Kidney (tissue), 14 donors: ENCODE measurements around the gene PDE8A. TPM values are rescaled to one million over a fixed set of nuclear protein-coding genes. Genes with fewer than 3 reads are reported as not detected.

Experiments used
- DNase-seq, 5 donors: peaks; one replicate each; pipeline ENCODE4 v3.0.0-alpha.2; 2013 to 2020
- FAIRE-seq: peaks from 2 replicates; lab custom pipeline; 2012; peaks lifted over from hg19 to GRCh38; lab: Jason Lieb, UNC
- H3K27ac ChIP-seq, 2 donors: one replicate each; pipeline ENCODE4 v1.7.0; 2013; ENCODE audit warnings: low read depth in 2 of 2, low read length in 2 of 2, inconsistent platforms in 1 of 2
- H3K27me3 ChIP-seq: one replicate; pipeline ENCODE4 v1.7.1; 2013; ENCODE audit warnings: low read length, inconsistent platforms; ENCODE audit not compliant: control insufficient read depth, insufficient read depth
- H3K36me3 ChIP-seq, 3 donors: one replicate each; pipeline versions ENCODE4 v1.7.0 to v1.7.1; 2013; ENCODE audit warnings: low read length in 3 of 3, control low read depth in 1 of 3, inconsistent platforms in 1 of 3; ENCODE audit not compliant: insufficient read depth in 3 of 3, control insufficient read depth in 2 of 3
- H3K4me1 ChIP-seq, 3 donors: one replicate each; pipeline versions ENCODE4 v1.7.0 to v1.7.1; 2013; ENCODE audit warnings: low read length in 3 of 3, inconsistent platforms in 1 of 3, low read depth in 1 of 3; ENCODE audit not compliant: control insufficient read depth in 2 of 3, insufficient read depth in 2 of 3
- H3K4me3 ChIP-seq, 3 donors: one replicate each; pipeline versions ENCODE4 v1.7.0 to v1.8.1; 2013; ENCODE audit warnings: low read length in 3 of 3, control low read depth in 1 of 3, inconsistent platforms in 1 of 3
- H3K9ac ChIP-seq, 3 donors: one replicate each; pipeline versions ENCODE4 v1.7.0 to v1.7.1; 2013; ENCODE audit warnings: low read length in 3 of 3, control low read depth in 1 of 3, inconsistent platforms in 1 of 3
- H3K9me3 ChIP-seq, 3 donors: one replicate each; pipeline versions ENCODE4 v1.7.0 to v1.7.1; 2013; ENCODE audit warnings: low read length in 3 of 3, control low read depth in 1 of 3, inconsistent platforms in 1 of 3; ENCODE audit not compliant: control insufficient read depth in 2 of 3, insufficient read depth in 1 of 3
- intact Hi-C: fragments of 100-400 bp; cut with DNase I; formaldehyde crosslinking; loops from one replicate; pipeline ENCODE4 v1.11.1; 2022
- polyA plus RNA-seq: library from polyadenylated mRNA; stranded (reverse); fragments of 350-450 nt; fragmentation: Illumina TruSeq; extraction: RNeasy Lipid Tissue Mini Kit (QIAGEN cat#74804); gene quantifications from one replicate; pipeline ENCODE4 v1.2.3, GENCODE V29; 2014; ENCODE audit warnings: low read depth, low replicate concordance; ENCODE audit not compliant: insufficient read depth
- total RNA-seq: library from RNA; stranded (reverse); fragmentation: NEBNext Ultra II Directional; extraction: Animal tissue kit (Norgen Biotek cat#: 25700); gene quantifications from one replicate; pipeline ENCODE4 v1.2.1, GENCODE V29; 2021
- TF ChIP-seq, protein P1 (sequence below): IDR thresholded peaks from 3 replicates; pipeline ENCODE4 v1.5.1; 2012; ENCODE audit warnings: mild to moderate bottlenecking, moderate library complexity, borderline replicate concordance; ENCODE audit not compliant: insufficient read depth; ENCODE audit errors: extremely low read depth
- donor health status: control.
- donor health status: control.
- donor health status: control.
- donor health status: control.
- donor health status: control.
- donor health status: DM: yes; HTN: yes; CAD: no.
- donor health status: Normal renal cell carcinoma (clear cell type).

The PDE8A gene
- total and polyA plus RNA-seq, 2 donors from 2014 or later, result 20.3 to 37.5 TPM

DNA sequence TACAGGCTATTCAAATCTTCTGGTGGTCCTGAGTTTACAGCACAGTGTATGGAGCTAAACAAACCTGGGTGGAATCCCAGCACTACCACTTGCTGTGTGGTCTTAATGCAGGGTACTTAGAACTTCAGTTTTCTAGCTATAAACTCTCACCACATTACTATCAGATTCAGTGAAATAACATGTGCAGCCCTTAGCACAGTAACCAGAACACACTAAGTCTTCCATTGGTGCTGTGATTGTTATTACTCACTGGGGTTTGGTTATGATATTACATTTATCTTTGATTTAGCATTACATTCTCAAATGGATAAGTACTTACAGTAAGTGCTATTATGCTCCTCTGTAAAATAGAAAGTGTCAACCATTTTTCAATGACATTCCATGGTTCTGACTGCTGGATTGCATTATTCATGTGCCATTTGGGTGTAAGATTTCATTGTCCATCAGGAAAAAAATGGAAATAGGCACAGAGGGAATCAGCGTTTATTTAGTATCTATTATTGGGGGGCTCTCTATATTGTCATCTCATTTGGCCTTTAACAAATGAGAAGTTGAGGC lies 81.9 kb downstream of the PDE8A start:
- no peak overlapping the region for H3K27ac ChIP-seq
- intact Hi-C loops, result no loop called here
- TF ChIP-seq, protein P1, sequence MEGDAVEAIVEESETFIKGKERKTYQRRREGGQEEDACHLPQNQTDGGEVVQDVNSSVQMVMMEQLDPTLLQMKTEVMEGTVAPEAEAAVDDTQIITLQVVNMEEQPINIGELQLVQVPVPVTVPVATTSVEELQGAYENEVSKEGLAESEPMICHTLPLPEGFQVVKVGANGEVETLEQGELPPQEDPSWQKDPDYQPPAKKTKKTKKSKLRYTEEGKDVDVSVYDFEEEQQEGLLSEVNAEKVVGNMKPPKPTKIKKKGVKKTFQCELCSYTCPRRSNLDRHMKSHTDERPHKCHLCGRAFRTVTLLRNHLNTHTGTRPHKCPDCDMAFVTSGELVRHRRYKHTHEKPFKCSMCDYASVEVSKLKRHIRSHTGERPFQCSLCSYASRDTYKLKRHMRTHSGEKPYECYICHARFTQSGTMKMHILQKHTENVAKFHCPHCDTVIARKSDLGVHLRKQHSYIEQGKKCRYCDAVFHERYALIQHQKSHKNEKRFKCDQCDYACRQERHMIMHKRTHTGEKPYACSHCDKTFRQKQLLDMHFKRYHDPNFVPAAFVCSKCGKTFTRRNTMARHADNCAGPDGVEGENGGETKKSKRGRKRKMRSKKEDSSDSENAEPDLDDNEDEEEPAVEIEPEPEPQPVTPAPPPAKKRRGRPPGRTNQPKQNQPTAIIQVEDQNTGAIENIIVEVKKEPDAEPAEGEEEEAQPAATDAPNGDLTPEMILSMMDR, result no peak
- peaks cover 0 to 4% (median 0%) of the 10 kb centered on the region in 3 donors for H3K36me3 ChIP-seq
- no peaks in the 10 kb centered on the region for H3K27me3 ChIP-seq
- no peak for DNase-seq
- H3K9me3 ChIP-seq, result no peaks in the 10 kb centered on the region
- H3K4me1 ChIP-seq, result no peaks in the 10 kb centered on the region
- FAIRE-seq, result no peak
- no peak overlapping the region for H3K9ac ChIP-seq
- no peak overlapping the region for H3K4me3 ChIP-seq

DNA sequence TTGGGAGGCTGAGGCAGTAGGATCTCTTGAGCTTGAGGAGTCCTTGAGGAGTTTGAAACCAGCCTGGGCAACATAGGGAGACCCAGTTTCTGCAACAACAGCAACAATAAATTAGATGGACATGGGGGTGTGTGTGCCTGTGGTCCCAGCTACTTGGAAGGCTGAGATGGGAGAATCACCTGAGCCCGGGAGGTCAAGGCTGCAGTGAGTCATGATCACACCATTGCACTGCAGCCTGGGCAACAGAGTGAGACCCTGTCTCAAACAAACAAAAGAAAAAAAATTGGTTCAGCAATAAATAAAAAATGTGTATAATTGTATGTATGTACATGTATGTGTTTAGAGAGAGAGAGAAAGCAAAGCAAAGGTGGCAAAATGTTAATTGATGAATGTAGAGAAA lies 83.1 kb downstream of the PDE8A start:
- Histone ChIP-seq H3K4me1 (no peaks in the 10 kb centered on the region), H3K9ac (no peak overlapping the region), H3K36me3 (peaks cover 0 to 9% (median 6%) of the 10 kb centered on the region in 3 donors), H3K9me3 (no peaks in the 10 kb centered on the region), H3K4me3 (no peak overlapping the region), H3K27ac (no peak overlapping the region), H3K27me3 (no peaks in the 10 kb centered on the region)
- TF ChIP-seq, protein P1, result no peak
- intact Hi-C loops, result no loop called here
- DNase-seq (no peak), FAIRE-seq (no peak)

DNA sequence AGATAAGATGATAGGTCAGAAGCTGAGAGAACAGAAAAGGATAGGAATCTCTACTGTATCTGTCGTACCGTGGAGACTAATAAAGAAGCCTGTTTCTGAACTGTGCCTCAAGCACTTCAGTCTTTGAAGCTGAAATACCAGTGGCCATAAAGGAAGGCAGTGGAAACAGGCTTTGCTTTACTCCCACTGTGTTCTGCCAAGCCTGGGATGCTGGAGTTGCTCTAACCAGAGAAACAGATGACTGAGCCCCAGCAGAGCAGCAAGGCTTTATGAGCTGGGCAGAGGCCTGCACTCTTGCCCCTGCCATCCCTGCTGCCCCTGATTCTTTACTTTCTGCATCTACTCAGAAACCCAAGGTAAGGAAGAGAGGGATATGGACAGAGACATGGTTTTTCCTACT lies 89.4 kb downstream of the PDE8A start:
- FAIRE-seq, result no peak

More for the DNA sequence above, 89.4 kb downstream of the PDE8A start:
- Histone ChIP-seq H3K4me3 (no peak overlapping the region), H3K27ac (no peak overlapping the region), H3K4me1 (no peaks in the 10 kb centered on the region), H3K27me3 (no peaks in the 10 kb centered on the region), H3K36me3 (peaks cover 0 to 16% (median 6%) of the 10 kb centered on the region in 3 donors), H3K9ac (no peak overlapping the region), H3K9me3 (no peaks in the 10 kb centered on the region)
- TF ChIP-seq, protein P1, result no peak
- peak in 3 of 5 donors; percentile 47 to 76 (median 67) for DNase-seq
- intact Hi-C loops, result no loop called here
